Fibroblast of skin of right biceps (primary cell): ENCODE measurements around the gene NCAPD3.
A peak's percentile ranks its signal among the peaks of the same experiment; 100 is the strongest.

Experiments
- DNase-seq: peaks from one replicate; pipeline ENCODE4 v3.0.0-alpha.2; 2013

The NCAPD3 gene

DNA sequence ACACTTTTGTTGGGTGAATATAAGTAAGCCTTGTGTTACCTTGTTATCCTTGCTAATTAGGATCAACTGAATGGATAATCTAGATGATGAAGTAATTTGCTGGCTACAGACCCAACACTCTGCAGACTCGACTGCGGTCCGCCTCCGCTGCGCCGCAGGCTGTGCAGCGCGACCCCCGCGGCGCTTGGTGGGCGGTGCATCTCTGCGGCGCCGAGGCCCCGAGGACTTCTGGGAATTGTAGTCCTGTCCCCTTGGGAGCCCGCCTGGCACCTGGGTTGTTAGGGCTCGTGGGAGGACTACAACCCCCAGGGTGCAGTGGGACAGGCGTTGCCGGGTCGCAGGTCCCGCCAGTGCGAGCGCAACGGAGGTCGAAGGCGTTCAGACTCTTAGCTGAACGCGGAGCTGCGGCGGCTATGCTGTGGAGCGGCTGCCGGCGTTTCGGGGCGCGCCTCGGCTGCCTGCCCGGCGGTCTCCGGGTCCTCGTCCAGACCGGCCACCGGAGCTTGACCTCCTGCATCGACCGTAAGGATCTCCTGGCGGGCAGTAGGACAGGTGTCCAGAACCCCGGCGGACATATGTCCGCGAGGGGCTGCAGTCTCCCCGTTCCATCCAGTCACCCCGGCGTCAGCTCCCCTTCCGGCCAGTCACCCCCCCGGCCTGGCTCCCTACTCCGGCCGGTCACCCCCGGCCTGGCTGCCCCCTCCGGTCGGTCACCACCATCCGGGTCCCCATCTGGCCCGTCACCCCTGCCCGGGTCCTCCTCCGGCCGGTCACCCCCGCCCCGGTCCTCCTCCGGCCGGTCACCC, 29.6 kb upstream of the NCAPD3 start, which contains the start of the genes ACAD8 and THYN1:
Gene ACAD8 (plus strand): TSS at position 381 of the 806 bp plus-strand sequence. CDS start 33 bp downstream, at position 414.
Gene THYN1 (minus strand): TSS at position 165 of the 806 bp plus-strand sequence. CDS start 470 bp downstream, outside the sequence.
- peak; percentile 96 for DNase-seq

DNA sequence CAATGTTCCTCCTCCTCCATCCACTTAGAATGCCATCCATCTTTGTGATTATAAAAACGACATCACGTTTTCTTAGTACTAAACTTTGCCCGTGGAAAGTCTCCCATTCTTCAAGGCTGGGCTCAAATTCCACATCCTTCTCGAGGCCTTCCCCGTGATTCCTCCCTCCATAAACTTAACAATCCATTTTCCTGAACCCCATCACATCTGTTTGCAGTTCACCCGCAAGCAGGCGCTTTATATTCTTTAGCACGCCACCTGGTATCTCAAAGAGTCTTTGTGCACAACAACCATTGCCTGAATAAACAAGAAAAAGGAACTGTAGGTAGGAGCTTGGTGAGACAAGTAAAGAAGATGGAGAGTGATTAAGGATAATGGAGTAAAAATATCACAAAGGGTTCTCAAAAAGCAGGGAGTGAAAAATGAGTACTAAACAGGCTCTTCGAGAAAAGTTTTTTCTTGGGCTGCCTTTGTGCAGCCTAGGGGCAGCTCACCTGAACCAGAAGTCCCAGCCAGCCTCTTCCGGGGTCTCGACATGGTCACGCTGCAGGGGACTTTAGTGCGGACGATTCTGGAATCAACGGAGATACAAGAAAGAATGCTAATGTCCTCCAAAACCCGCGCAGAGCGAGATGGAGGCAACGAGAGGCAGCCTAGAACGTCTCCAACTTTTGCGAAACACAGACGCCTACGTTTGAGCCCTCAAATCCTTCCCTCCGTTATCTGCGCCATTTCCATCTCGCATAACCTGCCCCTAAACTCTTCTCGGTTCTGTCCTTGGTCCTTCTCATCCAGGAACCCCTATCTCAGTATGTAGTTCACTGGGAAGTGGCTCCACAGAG, 28.8 kb upstream of the NCAPD3 start:
- DNase-seq: no peak

DNA sequence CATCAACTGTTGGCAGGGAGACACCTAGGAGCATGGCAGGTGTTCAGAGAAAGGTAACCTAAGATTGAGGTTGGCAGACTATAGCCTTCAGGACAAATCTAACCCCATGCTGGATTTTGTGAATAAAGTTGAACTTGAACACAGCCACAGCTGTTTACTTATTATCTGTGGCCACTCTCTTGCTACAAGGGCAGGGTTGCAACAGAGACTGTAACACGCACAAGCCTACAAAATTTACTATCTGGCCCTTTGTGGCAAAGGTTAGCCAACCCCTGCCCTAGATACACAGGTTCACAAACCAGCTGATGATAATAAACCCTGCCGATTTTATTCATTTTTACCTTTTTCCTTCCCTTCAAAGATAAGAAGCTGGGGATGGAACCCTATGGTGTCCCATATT, 26.9 kb upstream of the NCAPD3 start:
- no peak for DNase-seq

DNA sequence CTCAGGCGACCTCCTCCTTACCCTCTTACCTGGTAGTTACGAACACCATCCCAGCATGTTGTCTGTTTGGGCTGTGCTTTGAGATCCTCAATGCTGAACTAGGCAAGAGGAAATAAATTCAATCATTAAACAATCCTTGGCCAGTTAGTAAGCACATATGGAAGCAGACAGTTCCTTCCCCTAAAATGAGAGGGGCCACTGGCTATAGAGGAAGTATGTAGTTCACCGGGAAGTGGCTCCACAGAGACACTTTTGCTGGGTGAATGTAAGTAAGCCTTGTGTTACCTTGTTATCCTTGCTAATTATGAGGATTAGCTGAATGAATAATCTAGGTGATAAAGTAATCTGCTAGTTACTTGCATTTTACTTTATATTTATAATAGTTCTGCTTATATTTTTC, 26.5 kb upstream of the NCAPD3 start:
- DNase-seq: no peak

DNA sequence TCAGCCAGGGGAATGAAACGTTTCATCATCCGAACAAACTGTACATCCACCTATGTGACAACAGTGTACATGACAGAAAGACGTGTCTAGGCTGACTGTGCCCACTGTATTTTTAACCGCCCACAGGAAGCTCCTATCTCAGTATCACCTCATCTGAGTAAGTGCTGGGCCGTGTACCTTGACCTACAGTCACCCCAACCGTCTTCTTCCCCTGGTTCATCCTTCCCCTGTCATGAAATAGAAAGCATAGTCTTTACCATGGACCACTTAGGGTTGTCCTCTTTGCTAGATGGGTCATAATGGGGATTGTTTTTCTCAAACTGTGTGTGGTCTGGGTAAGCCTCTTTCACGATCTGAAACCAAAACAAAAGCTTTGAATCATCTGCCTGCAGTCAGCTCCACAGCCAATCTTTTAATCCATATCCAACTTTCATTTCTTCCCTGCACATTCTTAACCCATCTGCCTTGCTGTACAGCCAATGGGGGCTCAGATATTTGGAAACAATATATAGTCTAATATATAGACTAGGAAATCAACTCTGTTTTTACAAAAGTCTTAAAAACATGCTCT, 25.2 kb upstream of the NCAPD3 start:
- DNase-seq: no peak

DNA sequence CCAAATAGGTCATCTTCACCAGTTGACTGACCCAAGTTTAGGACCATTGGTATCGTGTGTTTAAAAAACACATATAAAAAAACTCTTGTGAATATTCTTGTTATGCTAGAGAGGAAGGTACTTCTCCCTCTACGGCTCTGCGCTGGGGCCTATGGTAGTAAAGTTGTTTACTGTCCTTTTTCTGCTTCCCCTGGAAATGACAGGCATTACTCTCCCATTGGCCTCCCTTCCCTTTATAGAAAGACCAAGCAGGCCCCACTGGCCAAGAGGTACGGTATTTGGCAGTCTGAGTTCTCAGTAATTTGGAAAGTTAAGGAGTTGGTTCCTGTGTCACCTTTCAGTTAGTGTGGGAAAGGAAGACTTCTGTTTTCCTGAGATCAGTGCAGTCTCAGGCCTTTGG, 22.9 kb upstream of the NCAPD3 start:
- no peak for DNase-seq

DNA sequence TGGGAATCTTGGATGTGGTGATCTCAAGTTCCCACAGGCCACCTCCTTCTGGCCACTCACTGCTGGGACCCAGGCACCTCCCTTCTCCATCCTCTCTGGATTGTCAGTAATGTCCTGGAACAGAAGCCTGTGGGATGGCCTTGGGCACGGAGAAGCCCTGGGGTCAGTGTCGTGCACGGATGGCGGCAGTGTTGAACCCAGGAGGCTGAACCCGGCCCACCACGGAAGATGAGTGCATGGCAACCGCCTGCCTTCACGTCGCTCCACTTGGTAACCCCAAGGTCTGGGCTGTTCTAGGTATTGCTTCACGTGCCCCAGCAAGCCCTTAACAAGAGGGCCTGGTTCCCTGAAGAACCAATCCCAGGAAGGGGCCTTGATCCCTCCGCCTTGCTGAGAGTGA, 22.3 kb upstream of the NCAPD3 start:
- DNase-seq: no peak

DNA sequence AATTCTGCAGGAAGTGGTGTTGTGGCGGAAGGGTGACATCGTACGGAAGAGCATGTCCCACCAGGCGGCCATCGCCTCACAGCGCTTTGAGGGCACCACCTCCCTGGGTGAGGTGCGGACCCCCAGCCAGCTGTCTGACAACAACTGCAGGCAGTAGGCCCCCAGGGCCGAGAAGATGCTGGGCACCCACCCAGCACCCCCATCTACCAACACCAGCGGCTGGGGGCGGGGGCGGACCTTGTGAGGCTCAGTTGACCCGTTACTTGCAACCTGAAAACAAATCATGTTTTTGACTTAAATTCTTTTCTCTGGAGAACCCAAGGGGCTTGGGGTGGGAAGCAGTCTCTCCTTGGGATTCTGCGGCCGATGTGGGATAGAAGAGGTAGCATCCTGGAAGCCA, 21.7 kb upstream of the NCAPD3 start:
- DNase-seq: no peak

DNA sequence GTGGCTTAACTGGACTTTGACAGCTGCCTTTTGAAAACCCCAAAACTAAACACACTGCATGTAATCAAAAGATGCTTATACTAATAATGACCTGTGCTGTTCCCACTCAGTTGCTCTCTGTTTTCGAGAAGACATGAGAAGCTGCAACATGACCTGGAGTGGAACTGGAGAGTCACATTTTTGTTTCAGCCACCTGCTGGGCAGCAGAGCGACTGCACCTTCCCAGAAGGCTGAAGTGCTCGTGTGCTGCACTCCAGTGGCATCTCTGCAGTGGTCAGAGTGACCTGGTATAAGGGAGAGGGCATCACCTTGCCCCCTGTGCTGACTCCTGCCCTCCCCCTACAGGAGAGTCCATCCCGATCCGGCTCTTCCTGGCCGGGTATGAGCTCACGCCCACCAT, 20.8 kb upstream of the NCAPD3 start:
- no peak for DNase-seq

DNA sequence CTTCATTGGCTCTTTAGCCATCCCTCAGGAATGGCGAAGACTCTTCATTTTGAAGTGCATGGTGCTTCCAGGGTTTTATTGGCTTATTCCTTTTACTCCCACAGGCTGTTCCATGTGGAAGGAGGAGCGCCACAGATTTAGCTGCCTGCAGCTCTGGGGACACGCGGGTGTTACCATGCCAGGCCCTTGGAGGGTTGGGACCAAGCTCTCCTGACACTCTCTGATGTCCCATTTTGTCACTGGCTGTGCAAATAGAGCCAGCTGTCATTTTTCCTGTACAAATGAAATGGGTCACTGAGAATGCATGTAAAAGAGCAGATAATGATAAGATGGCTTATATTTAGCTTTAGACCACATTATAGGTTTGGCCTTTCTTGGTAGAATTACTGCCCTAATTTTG, 20.1 kb upstream of the NCAPD3 start:
- no peak for DNase-seq

DNA sequence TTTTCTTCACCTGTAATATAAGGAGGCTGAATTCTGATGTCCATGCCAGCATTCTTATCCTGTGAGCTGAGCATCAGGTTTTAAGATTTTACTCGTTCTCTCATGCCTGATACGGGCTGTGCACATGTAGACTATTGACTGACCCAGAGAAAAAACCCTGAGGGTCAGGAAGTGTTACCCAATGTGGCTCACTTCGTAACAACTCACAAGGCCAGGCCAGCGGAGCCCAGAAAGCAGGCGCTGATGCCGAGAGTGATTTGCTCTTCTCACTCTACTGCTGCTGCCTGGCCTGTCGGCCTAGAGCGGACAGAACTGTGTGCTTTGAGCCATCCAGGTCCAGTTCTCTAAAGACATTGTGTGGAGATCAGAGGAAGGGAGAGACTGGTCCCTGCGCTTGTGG, 18.6 kb upstream of the NCAPD3 start:
- no peak for DNase-seq

DNA sequence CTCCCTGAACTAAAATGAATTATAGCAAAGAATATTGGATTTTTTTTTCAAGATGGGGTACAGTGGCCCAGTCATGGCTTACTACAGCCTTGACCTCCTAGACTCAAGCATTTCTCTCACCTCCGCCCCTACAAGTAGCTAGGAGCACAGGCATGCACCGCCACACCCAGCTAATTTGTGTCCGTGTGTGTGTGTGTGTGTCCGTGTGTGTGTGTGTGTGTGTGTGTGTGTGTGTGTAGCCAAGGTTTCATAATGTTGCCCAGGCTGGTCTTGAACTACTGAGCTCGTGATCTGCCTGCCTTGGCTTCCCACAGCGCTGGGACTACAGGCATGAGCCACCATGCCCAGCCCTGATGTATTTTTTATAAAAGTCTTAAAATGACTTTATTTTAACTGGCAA, 16.8 kb upstream of the NCAPD3 start:
- DNase-seq: no peak

DNA sequence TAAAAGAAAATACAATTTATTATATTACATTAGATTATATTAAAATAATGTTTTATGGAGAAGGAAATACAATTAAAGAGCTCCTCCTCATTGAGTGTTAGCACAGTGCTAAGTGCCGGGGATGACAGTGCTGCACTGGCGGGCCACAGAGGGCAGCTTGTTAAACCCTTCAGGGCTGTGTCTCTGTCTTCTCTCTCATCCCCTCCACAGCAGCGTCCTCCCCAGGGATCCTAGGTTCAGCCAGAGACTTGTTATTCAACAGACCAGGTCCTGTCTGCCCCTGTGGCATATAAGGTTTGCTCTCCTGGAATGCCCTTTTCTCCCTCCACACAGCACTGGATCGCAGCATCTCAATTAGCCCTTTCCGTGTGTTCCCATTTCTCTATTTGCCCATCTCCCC, 15.2 kb upstream of the NCAPD3 start:
- DNase-seq: no peak

DNA sequence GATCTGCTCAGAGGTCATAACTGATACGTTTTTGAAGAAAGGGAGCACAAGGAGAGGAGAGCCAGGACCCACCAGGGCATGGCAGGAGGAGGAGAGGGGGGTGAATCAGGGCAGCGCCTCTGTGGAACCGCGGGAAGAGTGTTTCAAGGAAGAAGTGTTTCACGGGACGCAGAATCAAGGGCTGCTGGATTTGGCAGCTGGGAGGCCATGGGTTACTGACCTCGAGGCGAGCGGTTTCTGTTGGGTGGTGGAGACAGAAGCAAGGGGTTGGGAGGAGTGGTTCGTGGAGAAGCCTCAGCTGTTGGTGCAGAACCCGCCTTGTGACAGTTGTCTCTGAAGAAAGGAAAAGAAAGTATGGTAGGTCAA, 13.8 kb upstream of the NCAPD3 start:
- no peak for DNase-seq

DNA sequence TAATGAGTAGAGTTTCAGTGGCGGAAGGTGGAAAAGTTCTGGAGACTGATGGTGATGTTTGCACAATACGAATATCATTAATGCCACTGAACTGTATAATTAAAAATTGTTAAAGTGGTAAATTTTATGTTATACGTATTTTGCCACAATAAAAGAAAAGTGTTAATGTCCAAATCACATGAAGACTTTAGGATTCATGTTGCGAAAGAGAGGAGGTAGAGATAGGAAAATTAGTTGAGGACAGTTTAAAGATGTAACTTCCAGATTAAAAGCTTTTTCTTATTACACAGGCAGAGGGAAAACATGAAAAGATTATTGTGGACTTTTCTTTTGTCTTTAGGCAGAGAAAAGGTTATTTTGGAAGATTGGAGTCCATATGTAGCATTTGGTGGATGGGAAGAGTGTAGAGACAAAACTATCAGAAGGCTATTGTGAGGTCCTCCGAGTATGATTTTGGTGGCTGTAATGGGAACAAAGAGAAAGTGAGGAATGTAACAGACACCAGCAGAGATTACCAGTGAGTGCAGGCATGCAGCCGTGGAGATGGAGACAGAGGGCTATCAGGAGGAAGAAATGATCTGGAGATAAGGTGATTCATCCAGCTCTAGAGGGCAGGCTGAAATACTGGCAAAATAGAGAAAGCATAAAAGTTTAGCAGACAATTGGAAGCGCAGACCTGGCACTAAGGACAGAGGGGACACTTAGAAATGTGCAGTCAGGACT, 13.2 kb upstream of the NCAPD3 start:
- DNase-seq: no peak

DNA sequence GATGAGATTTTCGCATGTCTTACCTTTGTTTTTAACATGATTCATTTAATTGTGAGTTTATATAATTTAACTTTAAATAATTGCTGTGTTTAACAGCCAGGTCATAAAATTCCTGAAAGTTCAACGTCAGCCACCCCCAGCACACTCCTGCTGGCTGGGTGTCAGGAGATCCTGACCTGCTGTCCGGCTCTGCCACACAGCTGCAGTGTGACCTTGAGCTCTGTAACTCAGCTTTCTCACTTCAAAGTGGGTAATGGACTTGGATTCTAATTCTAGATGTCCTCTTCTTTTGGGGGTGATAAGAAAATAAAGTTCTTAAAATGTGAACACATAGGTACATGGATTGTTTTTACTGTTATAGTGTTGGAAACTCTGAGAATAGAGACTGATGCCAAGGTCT, 11.6 kb upstream of the NCAPD3 start:
- DNase-seq: no peak

DNA sequence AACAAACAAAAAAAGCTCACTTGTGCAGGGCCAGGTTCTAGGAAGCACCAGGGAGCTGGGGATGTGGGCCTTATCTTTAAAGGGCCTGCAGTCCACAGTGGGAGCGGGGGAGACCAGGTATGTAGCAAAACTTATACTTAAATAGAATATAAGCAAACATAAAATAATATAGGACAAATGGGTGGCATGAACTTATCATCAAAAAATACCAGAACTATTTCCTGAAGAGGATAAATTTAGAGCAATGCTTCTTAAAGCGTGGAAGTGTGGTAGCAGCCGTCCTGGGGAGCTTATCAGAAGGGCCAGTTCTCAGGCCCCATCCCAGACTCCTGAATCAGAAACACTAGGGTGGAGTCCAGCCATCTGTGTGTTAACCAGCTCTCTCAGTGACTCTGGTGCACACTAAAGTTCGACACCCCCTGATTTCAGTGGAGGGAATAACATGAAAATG, 10.0 kb upstream of the NCAPD3 start:
- no peak for DNase-seq

DNA sequence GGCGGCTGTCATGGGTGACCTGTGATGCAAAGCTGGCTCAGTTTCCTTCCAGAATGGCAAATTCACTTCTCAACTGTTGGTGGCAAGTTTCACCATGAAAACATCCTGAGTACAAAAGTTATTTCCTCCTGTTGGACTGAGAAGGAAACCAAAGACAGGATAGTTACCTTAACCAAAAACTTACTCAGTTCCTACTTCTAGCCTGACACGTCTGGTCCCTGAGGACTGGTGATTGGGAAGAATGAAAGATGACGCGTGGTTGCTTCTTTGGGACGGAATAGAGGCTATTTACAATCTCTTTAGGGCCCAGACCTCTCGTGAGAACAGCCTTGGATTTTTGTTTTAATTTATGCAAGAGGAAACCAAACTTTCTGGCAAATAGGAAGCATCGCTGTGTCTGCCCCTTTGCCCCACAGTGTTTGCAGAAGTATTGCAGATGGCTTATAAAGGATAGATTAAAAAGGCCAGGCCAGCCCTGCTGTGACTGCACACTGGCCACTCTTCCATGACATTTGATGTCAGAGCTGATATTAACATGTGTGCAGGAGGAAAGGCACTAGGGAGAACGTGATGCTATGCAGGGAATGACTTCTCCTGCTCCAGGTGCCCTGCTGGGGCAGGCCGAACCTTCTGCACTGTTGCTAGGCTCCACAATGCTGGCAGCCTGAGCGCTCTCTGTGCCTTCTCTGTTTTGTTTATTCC, 8.3 kb upstream of the NCAPD3 start:
- DNase-seq: no peak

DNA sequence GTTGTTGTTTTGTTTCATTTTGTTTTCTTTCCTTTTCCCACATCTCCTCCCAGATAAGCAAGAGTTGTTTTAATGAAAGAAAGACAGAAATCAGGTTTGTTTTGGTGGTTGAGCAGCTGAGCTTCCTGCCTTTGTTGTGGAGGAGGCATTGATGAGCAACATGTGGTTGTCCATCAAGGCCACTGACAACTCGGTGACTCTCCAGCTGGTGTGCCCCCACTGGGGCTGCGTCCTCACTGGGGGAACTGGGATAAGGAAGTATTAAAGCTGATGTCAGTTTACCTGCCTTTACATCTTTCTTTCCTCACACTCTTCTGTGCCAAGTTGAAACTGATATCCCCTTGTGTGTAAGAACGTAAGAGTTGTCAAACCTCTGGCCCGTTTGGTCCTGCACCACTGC, 6.6 kb upstream of the NCAPD3 start:
- DNase-seq: no peak

DNA sequence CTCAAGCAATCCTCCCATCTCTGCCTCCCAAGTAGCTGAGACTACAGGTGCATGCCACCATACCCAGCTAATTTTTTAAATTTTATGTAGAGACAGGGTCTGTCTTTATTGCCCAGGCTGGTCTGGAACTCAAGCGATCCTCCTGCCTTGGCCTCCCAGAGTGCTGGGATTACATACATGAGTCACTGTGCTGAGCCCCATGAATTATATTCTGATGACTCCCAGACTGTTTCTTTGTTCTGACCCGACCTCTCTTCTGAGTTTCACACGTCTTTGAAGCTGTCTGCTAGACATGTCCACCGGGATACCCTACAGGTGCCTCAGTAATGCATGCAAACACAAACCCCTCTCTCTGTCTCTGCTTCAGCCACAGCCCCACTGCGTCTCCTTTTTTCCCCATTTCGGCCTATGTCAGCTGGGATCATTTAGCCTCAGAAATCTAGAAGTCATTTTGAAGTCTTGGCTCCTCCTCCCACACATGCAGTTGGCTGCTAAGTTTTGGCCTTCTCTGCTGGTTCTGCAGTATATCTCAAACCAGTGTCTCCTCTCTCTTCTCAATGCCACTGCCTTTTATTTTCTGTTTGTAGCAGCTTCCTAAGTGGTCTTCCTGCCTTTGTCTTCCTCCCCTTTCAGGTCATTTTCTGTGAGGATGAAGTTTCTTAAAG, 5.5 kb upstream of the NCAPD3 start:
- DNase-seq: peak; percentile 48

DNA sequence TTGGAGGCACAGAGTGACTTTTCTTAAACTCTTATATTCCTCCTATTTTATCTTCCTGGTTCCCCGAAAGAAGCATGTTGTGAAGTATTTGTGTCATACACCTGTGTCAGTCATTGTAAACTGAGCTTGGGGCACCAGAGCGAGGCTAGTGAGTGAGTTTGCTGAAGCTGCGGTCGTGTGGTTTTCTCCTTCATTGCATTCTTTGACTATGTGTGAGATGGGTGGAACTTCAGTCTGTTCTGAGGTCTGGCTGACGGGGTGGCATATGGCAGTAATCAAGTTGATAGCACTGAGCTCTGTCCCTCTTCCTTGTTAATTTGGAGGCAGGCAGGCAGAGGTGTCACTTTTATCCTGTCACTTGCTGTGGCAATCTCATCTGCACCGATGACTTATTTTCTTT, 4.9 kb upstream of the NCAPD3 start:
- peak; percentile 82 for DNase-seq

DNA sequence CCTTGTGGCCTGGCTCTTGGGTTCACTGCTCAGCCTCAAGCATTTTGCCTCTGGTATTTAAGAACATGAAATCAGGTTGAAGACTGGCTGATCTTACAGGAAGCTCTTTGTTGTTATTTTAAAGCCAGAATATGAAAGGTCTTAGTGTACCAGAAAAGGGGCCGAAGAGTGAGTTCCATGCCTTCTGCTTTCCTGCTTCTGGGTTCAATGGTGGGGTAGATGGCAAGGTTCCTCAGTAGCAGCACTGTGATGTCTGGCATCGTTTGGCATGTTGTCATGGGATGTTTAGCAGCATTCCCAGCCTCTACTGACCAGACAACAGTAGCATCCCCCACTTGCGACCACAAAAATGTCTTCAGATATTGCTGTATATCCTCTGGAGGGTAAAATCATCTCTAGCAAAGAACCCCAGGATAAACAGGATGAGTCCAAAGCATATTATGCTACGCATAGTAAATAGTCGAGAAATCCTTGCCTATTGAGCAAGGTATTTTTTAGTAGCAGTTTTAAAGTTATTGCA, 3.1 kb upstream of the NCAPD3 start:
- peak; percentile 36 for DNase-seq
